Measurements from ENCODE around the gene MTCP1.

MTCP1 gene, protein sequence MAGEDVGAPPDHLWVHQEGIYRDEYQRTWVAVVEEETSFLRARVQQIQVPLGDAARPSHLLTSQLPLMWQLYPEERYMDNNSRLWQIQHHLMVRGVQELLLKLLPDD

DNA sequence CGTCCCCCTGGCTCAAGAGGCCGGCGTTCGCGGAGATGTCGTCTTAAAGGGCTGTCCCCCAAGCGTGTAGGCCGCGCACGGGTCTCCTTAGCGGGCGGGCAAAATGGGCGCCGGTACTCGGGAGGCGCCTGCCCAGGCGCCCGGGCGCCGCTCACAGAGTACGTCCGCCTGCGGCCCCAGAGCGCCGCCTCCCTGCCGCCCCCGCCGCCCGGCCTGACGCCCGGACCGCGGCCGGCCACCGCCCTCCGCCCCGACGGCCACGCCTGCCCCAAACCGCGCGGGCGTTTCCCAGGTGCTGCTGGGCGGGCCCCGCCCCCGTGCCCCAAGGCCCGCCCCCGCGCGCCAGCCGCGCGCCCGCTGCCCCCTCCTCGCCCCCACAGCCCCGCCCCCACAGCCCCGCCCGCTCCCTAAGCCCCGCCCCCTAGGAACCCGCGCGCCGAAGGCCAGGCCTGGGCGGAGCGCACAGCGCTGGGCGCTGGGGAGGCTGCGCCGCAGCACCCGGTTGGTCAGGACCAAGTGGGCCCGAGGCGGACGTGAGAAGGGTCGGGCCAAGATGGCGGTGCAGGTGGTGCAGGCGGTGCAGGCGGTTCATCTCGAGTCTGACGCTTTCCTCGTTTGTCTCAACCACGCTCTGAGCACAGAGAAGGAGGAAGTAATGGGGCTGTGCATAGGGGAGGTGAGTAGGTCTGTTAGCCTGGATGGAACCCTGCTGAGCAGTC, at the start of gene MTCP1, which contains the start of the genes BRCC3 and CMC4:
MTCP1 (minus strand) TSS at position 162 of the 719 bp plus-strand sequence. CDS start 5,126 bp downstream, outside the sequence.
BRCC3 (plus strand) TSS at position 534 of the 719 bp plus-strand sequence; CDS start at position 554, 20 bp downstream.
CMC4 (minus strand) TSS at position 162 of the 719 bp plus-strand sequence. CDS start 7,113 bp downstream, outside the sequence.
- peaks cover 70% of the 10 kb centered on the region for H3K79me2 ChIP-seq (ENCODE audit: control insufficient read depth, insufficient read depth, low read length, unreplicated experiment)
- peaks cover 40% of the 10 kb centered on the region for H3K4me1 ChIP-seq (ENCODE audit: control insufficient read depth, insufficient read depth, low read length, unreplicated experiment)
- peak within 1 kb of the TSS; percentile 89 for H3K27ac ChIP-seq (ENCODE audit: low read depth, low read length)
- H3K36me3 ChIP-seq (ENCODE audit: insufficient read depth, low read length), result peaks cover 4% of the 10 kb centered on the region
- peak within 1 kb of the TSS; percentile 68 for H2AFZ ChIP-seq (ENCODE audit: low read length, unreplicated experiment)
- no peaks in the 10 kb centered on the region for H3K27me3 ChIP-seq (ENCODE audit: insufficient read depth, low read length)
- peak within 1 kb of the TSS; percentile 96 for H3K4me3 ChIP-seq (ENCODE audit: low read depth, low read length)

DNA sequence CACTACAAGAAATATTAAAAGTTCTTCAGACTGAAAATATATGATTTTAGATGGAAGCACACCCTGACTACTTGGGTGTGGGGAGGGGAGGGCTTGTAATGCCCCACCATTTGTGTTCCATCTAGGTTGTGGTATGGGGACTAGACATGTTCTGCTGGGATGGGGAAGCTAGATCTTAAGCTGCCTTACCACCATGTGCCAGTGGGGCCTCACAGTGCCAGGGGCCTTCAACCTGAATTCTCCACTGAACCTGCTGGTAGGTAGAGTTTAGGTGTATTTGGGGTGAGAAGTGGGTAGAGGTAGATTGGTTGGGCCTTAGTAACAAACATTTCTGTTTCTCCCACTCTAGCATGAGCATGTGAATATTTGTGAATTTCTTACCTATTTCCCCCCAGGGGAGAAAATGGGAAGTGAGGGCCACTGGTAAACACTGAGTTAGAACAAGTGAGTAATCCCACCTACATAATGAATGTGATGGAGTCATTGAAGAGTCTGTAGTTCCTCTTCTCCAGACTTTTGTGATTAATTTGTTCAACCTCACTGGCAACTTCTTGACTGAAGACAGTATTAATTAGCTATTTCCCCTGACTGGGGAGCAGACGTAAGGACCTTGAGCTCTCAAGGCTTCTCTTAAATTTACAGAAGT, 44.4 kb upstream of the MTCP1 start:
- H3K36me3 ChIP-seq (ENCODE audit: insufficient read depth, low read length), result peaks cover 3% of the 10 kb centered on the region; the same call in 1 of the 2 replicates
- no peaks in the 10 kb centered on the region for H3K27me3 ChIP-seq (ENCODE audit: insufficient read depth, low read length)

DNA sequence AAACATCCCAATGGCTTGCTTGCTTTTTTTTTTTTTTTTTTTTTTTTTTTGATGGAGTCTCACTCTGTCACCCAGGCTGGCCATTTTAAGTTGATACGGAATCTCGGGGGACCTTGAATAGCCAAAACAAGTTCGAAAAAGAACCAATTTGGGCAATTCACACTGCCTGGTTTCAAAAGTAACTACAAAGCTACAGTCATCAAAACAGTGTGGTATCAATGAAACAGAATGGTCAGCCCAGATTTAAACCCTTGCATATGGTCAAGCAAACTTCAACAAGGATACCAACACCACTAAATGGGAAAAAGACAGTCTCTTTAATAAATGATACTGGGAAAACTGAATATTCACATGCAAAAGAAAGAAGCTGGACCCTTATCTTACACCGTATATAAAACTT, 42.2 kb upstream of the MTCP1 start:
- Histone ChIP-seq H3K36me3 (ENCODE audit: insufficient read depth, low read length) (peaks cover 6% of the 10 kb centered on the region; the same call in 1 of the 2 replicates), H3K4me1 (ENCODE audit: control insufficient read depth, insufficient read depth, low read length, unreplicated experiment) (no peaks in the 10 kb centered on the region), H3K79me2 (ENCODE audit: control insufficient read depth, insufficient read depth, low read length, unreplicated experiment) (no peaks in the 10 kb centered on the region), H2AFZ (ENCODE audit: low read length, unreplicated experiment) (no peak overlapping the region), H3K27ac (ENCODE audit: low read depth, low read length) (no peak overlapping the region), H3K4me3 (ENCODE audit: low read depth, low read length) (no peak overlapping the region), H3K27me3 (ENCODE audit: insufficient read depth, low read length) (no peaks in the 10 kb centered on the region)

More for the DNA sequence above, 44.4 kb upstream of the MTCP1 start:
- Histone ChIP-seq H3K79me2 (ENCODE audit: control insufficient read depth, insufficient read depth, low read length, unreplicated experiment) (no peaks in the 10 kb centered on the region), H3K4me1 (ENCODE audit: control insufficient read depth, insufficient read depth, low read length, unreplicated experiment) (no peaks in the 10 kb centered on the region), H2AFZ (ENCODE audit: low read length, unreplicated experiment) (no peak overlapping the region), H3K4me3 (ENCODE audit: low read depth, low read length) (no peak overlapping the region), H3K27ac (ENCODE audit: low read depth, low read length) (no peak overlapping the region)

DNA sequence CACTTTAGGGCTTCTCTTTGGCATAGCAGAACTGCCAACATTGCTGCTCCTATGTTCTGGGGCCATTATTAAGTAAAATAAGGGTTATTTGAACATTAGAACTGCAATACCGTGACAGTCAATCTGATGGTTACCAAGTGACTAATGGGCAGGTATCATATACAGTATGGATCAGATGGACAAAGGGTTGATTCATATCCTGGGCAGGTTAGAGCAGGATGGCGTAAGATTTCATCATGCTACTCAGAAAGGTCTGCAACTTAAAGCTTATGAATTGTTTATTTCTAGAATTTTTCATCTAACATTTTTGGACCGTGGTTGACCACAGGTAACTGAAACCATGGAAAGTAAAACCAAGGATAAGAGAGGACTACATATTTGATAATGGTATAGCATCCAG, 41.2 kb upstream of the MTCP1 start:
- Histone ChIP-seq H2AFZ (ENCODE audit: low read length, unreplicated experiment) (no peak overlapping the region), H3K79me2 (ENCODE audit: control insufficient read depth, insufficient read depth, low read length, unreplicated experiment) (no peaks in the 10 kb centered on the region)

DNA sequence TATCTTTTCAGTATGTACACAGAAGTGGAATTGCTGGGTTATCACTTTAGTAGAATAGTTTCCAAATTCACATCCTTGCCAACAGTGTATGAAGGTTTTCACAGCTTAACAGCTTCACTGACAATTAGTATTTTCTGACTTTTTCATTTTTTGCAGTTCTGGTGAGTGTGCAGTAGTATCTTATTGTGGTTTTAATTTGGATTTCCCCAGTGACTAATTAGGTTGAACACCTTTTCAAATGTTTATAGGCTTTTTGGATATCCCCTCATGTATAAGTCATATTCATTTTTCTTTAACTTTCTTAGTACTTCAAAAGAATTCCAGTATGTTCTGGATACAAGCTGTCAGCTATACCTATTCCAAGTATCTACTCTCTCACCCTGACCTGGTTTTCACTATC, 37.5 kb upstream of the MTCP1 start:
- H3K79me2 ChIP-seq (ENCODE audit: control insufficient read depth, insufficient read depth, low read length, unreplicated experiment), result no peaks in the 10 kb centered on the region
- H3K27me3 ChIP-seq (ENCODE audit: insufficient read depth, low read length), result no peaks in the 10 kb centered on the region
- H2AFZ ChIP-seq (ENCODE audit: low read length, unreplicated experiment), result no peak overlapping the region
- no peak overlapping the region for H3K4me3 ChIP-seq (ENCODE audit: low read depth, low read length)
- H3K4me1 ChIP-seq (ENCODE audit: control insufficient read depth, insufficient read depth, low read length, unreplicated experiment), result no peaks in the 10 kb centered on the region
- H3K27ac ChIP-seq (ENCODE audit: low read depth, low read length), result no peak overlapping the region
- peaks cover 9% of the 10 kb centered on the region; the same call in 1 of the 2 replicates for H3K36me3 ChIP-seq (ENCODE audit: insufficient read depth, low read length)

More for the DNA sequence above, 41.2 kb upstream of the MTCP1 start:
- Histone ChIP-seq H3K4me1 (ENCODE audit: control insufficient read depth, insufficient read depth, low read length, unreplicated experiment) (no peaks in the 10 kb centered on the region), H3K27ac (ENCODE audit: low read depth, low read length) (no peak overlapping the region), H3K36me3 (ENCODE audit: insufficient read depth, low read length) (peaks cover 6% of the 10 kb centered on the region; the same call in 1 of the 2 replicates), H3K4me3 (ENCODE audit: low read depth, low read length) (no peak overlapping the region), H3K27me3 (ENCODE audit: insufficient read depth, low read length) (no peaks in the 10 kb centered on the region)

DNA sequence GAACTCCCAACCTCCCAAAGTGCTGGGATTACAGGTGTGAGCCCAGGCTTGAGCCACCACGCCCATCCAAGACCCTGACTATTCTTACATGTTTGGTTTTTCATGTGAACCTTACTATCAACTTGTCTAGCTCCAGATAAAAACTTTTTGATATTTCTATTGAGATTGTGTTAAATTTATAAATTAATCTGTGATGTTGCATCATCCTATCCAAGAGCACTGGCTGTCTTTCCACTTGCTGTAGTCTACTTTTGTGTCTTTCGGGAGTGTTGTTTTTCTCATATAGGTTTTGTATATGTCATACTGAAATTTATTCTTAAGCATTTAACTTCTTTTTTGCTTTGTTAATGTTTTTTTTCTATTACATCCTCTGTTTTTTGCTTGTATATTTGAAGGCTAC, 35.0 kb upstream of the MTCP1 start:
- Histone ChIP-seq H3K27ac (ENCODE audit: low read depth, low read length) (no peak overlapping the region), H3K79me2 (ENCODE audit: control insufficient read depth, insufficient read depth, low read length, unreplicated experiment) (no peaks in the 10 kb centered on the region), H3K4me1 (ENCODE audit: control insufficient read depth, insufficient read depth, low read length, unreplicated experiment) (no peaks in the 10 kb centered on the region), H2AFZ (ENCODE audit: low read length, unreplicated experiment) (no peak overlapping the region), H3K36me3 (ENCODE audit: insufficient read depth, low read length) (peaks cover 9% of the 10 kb centered on the region; the same call in 1 of the 2 replicates), H3K27me3 (ENCODE audit: insufficient read depth, low read length) (no peaks in the 10 kb centered on the region), H3K4me3 (ENCODE audit: low read depth, low read length) (no peak overlapping the region)

DNA sequence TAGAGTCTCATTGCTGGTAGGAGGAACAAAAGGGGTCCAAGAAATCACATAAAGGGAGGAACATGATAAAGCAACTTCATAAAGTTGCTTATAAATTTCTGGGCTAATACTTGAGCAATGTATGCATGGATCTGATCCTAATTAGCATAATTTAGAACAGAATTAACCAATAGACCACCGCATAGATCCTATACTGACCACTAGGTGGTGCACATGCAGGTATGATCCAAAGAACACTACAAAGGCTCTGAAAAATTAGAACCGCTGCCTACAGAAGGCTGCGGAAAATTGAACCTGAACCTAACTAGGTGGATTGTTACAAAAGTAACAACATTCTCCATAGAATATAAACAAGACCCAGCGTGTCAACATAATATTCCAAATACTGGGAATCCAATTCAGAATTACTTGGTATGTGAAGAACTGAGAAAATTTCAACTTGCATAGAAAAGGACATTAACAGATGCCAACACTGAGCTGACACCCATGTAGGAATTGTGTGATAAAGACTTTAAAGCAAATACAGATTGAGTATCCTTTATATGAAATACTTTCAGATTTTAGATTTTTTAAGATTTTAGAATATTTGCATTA, 23.6 kb upstream of the MTCP1 start:
- Histone ChIP-seq H3K27ac (ENCODE audit: low read depth, low read length) (no peak overlapping the region), H3K4me3 (ENCODE audit: low read depth, low read length) (no peak overlapping the region), H3K36me3 (ENCODE audit: insufficient read depth, low read length) (no peaks in the 10 kb centered on the region; the same call in 1 of the 2 replicates), H2AFZ (ENCODE audit: low read length, unreplicated experiment) (no peak overlapping the region), H3K79me2 (ENCODE audit: control insufficient read depth, insufficient read depth, low read length, unreplicated experiment) (no peaks in the 10 kb centered on the region), H3K4me1 (ENCODE audit: control insufficient read depth, insufficient read depth, low read length, unreplicated experiment) (no peaks in the 10 kb centered on the region), H3K27me3 (ENCODE audit: insufficient read depth, low read length) (no peaks in the 10 kb centered on the region)

DNA sequence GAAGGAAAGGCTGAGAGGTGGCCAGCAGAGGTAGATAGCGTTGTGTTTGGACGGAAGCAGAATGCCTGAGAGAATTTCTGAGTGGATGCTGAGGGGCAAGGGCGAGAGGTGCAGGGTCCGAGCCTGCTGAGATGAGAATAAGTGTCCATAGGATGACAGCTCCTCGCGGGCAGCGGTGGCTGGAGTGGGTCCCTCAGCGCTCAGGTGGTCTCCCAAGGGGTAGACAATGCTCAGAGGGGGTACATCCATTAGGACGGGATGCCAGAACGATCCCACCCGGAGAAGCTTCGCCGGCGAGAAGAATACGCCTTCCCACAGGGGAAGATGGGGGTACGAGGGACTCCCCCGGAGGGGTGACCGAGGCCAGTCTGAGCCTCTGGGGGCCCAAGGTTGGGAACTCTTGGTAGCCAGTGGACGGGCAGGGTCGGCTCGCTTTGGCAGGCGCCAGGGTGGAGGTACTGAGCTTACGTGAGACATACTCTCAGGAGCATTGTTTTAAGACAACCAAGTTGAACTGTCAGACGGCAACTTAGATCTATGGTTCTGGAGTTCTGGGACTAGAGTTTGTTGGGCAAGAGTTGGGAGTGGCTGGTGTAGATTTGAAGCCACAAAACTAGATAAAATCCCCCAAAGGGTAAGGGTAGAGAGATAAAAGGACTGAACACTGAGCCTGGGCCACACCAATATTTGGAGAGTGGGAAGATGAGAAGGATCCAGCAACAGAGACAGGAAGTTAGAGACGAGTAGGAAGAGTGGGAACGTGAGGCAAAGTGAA, 16.2 kb upstream of the MTCP1 start:
- no peaks in the 10 kb centered on the region for H3K79me2 ChIP-seq (ENCODE audit: control insufficient read depth, insufficient read depth, low read length, unreplicated experiment)
- no peaks in the 10 kb centered on the region for H3K27me3 ChIP-seq (ENCODE audit: insufficient read depth, low read length)
- no peaks in the 10 kb centered on the region for H3K4me1 ChIP-seq (ENCODE audit: control insufficient read depth, insufficient read depth, low read length, unreplicated experiment)
- H3K4me3 ChIP-seq (ENCODE audit: low read depth, low read length), result no peak overlapping the region
- no peaks in the 10 kb centered on the region for H3K36me3 ChIP-seq (ENCODE audit: insufficient read depth, low read length)
- H3K27ac ChIP-seq (ENCODE audit: low read depth, low read length), result no peak overlapping the region
- H2AFZ ChIP-seq (ENCODE audit: low read length, unreplicated experiment), result no peak overlapping the region

DNA sequence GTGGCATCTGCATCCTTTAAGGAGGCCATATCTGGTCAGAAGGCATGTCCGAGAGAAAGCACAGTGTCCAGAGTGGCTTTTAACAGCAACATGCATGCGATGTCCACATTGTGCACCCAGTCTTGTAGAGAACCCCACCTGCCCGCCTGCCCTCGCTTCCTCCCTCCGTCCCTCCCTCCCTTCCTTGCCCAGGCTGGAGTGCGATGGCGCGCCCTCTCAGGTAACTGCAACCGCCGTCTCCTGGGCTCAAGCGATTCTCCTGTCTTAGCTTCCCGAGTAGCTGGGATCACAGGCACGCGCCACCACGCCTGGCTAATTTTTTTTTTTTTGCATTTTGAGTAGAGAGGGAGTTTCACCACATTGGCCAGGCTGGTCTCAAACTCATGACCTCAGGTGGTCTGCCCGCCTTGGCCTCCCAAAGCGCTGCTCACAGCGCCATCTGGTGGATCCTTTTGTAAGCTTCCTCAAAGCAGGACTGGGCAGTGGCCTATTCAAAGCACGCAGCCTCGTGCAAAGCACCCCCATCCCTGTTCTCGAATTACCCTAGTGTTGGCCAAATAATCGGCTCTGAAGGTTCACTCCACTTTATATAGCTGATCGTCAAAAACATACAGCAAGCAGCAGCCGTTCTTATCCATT, 15.4 kb upstream of the MTCP1 start:
- Histone ChIP-seq H3K36me3 (ENCODE audit: insufficient read depth, low read length) (no peaks in the 10 kb centered on the region), H3K79me2 (ENCODE audit: control insufficient read depth, insufficient read depth, low read length, unreplicated experiment) (no peaks in the 10 kb centered on the region), H3K4me1 (ENCODE audit: control insufficient read depth, insufficient read depth, low read length, unreplicated experiment) (no peaks in the 10 kb centered on the region), H3K27ac (ENCODE audit: low read depth, low read length) (no peak overlapping the region), H3K4me3 (ENCODE audit: low read depth, low read length) (no peak overlapping the region), H2AFZ (ENCODE audit: low read length, unreplicated experiment) (no peak overlapping the region), H3K27me3 (ENCODE audit: insufficient read depth, low read length) (no peaks in the 10 kb centered on the region)

Measured in ACC112 (cell line).